GM21825 (cell line): ENCODE data around the gene RPLP2.

Experiments used
- ATAC-seq: cut with Tn5 transposase; IDR thresholded peaks from one replicate; pipeline ENCODE4 v1.9.1; 2021; ENCODE audit warnings: mild to moderate bottlenecking, moderate library complexity; ENCODE audit not compliant: unreplicated experiment

RPLP2 gene

GRCh38 chr11:862081-862661, 52.4 kb downstream of the RPLP2 start:
- ATAC-seq = no peak
